GM18519 (cell line): ENCODE measurements around the gene ENG.
"Not testable (repeated sequence)": the region's sequence is repeated elsewhere in the genome, so short reads cannot be mapped to it uniquely, and the experiment has no call there.

Experiments used
- ATAC-seq: cut with Tn5 transposase; IDR thresholded peaks from one replicate; pipeline ENCODE4 v1.9.1; 2021; ENCODE audit warnings: mild to moderate bottlenecking, moderate library complexity; ENCODE audit not compliant: unreplicated experiment, low FRiP score

ENG gene

GRCh38 chr9:127796225-127796813 lies 58.1 kb downstream of the ENG start:
- no peak for ATAC-seq

- no peak for ATAC-seq
These were observed 60.3 kb downstream of the ENG start for GRCh38 chr9:127794001-127794791.

GRCh38 chr9:127793093-127793708 lies 61.3 kb downstream of the ENG start:
- ATAC-seq = no peak

- ATAC-seq = no peak
These were observed 61.9 kb downstream of the ENG start for GRCh38 chr9:127792417-127793031.

- ATAC-seq = no peak
These were observed 63.4 kb downstream of the ENG start for GRCh38 chr9:127791085-127791484.

- ATAC-seq = no peak
These were observed 64.2 kb downstream of the ENG start for GRCh38 chr9:127790094-127790855.

GRCh38 chr9:127789179-127789578 lies 65.3 kb downstream of the ENG start:
- no peak for ATAC-seq

- no peak for ATAC-seq
These were observed 66.0 kb downstream of the ENG start for GRCh38 chr9:127788337-127789011.

- no peak for ATAC-seq
These were observed 67.7 kb downstream of the ENG start for GRCh38 chr9:127786773-127787104.

GRCh38 chr9:127785933-127786772 lies 68.3 kb downstream of the ENG start, which contains the start of gene CDK9:
TSS of gene CDK9 (plus strand) at chr9:127786034. CDS start at chr9:127786149, 115 bp downstream.
- ATAC-seq = peak; percentile 43

- peak; percentile 29 for ATAC-seq
These were observed 69.2 kb downstream of the ENG start for GRCh38 chr9:127785023-127785932.

- no peak for ATAC-seq
These were observed 71.1 kb downstream of the ENG start for GRCh38 chr9:127783111-127784008.

GRCh38 chr9:127781806-127782205 lies 72.7 kb downstream of the ENG start:
- ATAC-seq = no peak

GRCh38 chr9:127780909-127781308 lies 73.5 kb downstream of the ENG start:
- not testable (repeated sequence) for ATAC-seq

GRCh38 chr9:127780126-127780885 lies 74.2 kb downstream of the ENG start:
- no peak for ATAC-seq
